Hepatic stellate cell (primary cell): ENCODE results near the gene XAB2.

Experiments
- DNase-seq: peaks from one replicate; pipeline ENCODE4 v3.0.0; 2011; ENCODE audit warnings: low spot score

Gene XAB2

DNA sequence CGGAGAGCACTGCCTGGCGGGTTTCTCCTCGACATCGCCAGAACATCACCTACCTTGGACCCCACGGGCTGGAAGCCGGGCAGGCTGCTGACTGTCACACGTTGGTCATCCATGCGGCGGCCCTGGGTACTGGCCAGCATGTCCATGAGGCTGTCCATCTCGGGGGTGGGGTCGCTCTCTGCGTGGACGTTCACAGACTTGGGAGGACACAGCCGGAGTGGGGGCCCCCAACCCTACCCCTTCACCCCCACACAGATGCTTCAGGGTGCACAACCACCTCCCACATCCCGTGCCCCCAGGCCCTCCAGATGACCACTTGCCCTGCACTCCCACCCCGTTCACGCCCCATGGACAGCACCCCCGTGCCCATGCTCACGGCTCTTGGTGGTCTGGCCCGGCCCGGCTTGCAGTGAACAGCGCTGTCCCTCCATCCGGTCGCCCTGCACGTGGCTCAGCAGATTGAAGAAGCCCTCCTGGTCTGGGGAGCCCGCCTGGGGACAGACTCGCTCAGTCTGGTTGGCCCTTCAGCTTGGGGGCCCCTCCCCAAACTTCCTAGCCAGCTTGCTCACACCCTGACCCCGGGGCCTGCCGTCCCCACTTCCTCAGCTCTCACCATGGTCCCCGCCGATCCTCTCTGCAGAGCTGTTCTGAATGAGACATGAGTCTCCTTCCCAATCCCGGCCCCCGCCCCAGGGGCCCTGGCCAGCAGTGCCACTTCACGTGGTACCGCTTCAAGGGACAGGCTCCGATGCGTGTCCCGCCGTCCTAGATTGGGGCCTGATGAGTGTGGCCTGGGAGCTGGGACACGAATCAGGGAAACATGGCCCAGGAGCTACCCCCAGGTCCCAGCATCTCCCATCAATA, 3.2 kb upstream of the XAB2 start:
- DNase-seq, result no peak

DNA sequence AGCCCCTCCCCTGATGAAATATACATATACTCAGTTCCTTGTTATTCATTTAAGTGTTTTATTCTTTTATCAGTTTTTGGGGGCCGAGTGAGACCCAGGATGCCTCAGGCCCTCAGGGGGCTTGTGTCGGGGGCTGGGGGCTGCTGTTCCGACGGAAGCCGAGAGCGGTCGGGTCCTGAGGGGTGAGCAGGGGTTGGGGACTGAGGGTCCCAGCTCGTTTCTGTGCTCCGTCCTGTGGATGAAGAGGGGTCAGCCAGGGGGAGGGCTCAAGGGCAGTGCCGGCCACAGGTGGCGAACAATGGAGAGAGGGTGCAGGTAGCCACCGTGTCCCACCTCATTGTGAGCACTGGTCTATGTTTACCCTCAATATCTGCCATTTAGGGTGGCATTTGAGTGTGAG, 2.2 kb upstream of the XAB2 start:
- DNase-seq, result no peak

DNA sequence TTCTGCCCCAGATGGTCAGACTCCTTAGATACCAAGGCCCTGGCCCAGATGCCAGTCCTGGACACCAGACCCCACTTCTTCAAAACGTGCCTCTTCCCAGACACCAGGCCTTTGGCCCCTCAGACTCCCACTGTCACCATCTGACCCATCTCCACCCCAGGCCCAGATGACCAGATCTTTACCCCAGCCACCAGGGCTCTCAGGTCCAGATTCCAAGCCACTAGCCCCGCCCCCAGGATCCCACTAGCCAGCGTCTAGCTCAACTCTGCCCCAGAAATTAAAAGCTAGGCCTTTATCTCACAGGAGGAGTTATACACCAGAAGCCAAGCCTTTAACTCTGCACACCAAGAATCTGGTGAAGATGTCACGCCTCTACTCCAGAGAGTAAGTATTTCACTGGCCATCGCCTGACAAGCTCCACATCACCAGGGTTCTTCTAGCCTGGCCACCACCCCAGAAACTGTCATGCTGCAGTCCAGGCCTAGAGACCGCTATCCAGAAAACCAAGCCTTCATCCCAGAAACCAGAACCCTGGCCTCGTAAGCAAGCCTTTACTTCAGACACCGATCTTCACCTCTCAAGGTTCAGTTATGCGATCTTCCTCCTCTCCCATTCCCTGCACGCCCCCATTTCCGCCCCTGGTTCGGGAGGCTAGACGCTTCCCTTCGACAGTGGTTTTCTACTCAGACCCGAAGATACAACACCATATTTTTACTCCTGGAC, 595 bp downstream of the XAB2 start:
- peak; percentile 41 for DNase-seq

DNA sequence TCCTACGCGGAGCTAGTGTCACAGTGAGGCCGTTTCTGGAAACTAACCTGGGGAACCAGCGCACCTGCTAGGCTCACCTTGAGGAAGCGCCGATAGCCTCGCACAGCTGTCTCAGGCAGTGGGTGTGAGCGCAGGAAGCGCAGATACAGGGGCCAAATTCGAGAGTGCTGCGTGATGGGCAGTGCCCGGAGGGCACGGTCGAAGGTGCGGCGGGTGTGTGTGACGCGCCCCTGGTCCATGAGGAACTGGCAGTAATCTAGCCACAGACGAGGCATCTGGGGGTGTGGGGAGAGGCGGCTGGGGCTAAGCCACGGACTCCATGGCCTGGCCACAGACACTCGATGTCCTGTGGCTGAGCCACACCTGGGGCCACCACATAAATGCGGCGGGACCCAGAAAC, 2.2 kb downstream of the XAB2 start:
- DNase-seq, result no peak

DNA sequence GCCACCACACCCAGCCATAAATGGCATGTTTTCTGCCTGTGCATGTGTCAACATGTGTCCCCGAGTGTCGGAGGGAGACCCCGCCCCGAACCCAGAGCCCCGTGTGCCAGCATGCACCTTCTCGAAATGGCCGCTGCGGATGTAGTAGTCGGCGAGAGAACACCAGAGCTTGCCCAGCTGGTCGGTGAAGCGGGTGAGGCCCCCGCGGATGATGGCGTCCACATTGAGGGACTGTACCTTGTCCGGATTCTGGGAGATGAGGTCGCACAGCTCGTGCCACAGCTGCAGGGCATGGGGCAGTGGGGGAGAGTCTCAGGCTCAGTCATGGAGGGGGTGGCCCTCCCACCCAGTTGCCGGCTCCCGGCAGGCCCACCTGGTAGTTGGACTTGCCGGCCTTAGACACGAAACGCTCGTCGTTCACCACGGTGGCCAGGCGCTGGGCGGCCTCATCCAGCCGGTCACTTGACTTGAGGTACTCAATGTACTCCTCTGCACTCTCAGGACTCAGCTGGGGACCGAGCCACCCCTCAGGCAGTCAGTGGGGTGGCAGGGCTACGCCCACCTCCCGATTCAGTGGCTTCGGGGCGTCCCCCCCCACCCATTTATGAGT, 3.5 kb downstream of the XAB2 start:
- no peak for DNase-seq

DNA sequence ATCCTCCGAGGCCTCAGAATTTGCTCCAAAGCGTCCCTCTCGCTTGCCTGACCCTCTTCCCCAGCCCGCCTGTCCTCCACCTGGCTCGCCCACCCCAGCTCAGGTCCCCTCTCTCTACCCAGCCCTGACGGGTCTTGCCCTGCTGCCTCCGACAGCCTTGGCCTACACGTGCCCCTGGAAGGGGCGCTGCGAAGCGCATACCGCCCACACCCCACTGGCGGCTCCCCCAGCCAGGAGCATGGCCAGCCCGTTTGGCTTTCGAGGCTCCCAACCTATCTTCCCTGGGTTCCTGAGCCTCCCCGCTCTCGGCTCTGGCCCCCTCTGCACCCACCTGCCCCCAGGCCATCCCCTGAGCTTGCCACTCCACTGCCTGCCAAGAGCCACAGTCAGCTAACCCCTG, 4.5 kb downstream of the XAB2 start:
- no peak for DNase-seq

DNA sequence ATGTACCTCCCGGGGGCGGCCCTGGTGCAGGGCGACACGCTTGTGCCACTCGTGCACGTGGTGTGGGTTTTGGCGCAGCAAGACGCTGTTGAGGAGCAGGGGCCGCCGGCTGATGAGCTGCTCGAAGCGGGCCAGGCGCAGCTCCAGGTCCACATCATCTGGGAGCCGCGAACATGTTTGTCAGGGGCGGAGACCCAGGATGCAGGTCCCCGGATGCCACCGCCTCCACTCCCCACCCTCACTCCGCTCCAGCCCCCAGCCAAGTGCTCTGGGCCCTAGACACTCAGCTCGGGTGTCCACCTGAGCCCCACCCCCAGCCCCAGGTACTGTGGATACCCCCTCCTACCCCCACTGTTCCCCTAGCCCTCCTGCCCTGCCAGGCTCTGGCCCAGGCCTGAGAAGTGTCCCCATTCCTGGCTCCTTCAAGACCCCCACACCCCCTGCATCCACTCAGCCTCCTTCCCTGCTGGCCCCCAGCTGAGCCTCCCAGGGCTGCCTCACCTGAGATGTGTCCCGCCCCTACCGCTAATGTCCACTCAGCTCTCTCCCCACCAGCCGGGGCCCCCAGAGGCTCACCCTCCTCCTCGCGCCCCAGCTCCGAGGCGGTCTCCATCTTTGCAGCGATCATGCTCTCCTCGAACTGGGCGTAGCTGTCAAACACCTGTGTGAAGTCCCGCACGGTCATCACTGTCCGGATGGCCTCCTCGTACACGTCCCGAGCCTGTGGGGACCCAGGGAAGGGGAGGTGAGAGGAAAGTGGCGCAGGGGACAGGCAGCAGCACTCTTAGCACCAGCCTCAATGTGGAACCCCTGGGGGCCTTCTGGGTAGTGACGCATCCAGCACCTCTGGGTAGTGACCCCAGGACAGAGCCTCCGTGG, 5.4 kb downstream of the XAB2 start:
- DNase-seq, result no peak

DNA sequence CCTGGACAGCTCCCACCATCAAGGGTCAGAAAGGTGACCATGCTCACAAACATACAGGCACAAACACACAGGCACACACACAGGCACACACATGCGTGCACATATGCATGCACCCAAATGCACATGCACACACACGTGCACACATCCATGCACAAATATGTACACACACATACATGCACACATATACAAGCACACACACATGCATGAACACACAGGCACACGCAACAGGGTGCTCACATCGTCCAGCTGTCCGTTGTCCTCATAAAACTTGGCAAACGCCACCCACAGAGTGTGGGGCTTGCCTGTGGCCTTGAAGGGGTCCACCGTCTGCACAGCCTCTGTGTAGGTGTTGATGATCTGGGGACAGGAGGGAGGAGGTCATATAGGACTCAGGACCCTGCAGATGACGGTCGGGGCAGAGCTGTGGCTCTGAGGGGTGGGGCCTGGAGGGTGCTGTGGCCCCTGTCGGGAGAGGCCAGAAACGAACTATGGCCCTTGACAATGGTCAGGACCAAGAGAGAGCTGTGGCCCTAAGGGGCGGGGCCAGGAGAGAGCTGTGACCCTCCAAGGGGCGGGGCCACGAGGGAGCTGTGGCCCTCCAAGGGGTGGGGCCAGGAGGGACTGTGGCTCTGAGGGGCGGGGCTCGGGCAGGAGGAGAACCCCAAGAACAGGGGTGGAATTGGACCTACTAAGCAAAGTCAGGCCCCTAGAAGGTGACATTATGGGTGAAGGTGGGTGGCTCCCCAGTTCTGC, 6.2 kb downstream of the XAB2 start:
- DNase-seq, result no peak

DNA sequence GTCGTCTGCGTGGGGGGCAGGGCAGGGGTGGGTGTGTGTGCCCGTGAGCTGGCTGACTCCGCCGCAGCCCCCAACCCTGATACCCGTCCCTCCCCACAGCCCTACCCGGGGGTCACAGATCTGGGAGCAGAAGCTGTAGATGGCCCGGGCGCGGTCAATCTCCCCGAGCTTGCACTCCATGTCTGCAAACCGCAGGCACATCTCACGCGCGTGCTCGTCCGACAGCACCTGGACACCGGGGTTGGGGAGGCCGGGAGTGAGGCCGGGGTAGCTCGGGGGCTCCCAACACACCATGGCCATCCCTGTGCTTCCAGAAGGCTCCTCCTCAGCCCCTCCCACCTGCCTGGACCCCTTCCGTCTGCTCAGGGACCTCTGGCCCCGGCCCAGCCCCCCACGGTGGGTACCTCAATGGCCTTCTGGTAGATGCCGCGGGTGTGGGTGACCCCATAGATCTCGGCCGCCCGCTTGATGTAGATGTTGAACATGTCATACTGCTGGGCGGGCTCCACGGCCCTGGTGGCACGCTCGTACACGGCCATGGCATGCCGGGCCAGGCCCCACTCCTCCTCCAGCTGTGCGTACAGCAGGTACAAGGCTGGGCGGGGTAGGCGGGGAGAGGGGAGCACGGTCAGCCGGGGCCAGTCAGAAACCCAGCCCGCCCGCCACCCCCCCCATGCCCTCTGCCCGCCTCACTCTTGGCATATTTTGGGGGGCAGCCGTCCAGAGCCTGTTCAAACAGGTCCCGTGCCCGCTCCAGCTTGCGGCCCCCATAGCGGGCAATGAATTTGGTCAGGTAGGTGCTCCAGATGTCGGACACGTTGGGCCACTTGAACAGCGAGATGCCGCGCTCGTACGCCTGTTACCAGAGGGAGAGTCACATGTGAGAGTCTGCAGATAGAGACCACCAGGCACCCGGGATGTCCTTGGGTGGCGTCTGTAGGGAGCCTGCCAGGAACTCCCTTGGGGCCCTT, 8.6 kb downstream of the XAB2 start:
- DNase-seq, result no peak

DNA sequence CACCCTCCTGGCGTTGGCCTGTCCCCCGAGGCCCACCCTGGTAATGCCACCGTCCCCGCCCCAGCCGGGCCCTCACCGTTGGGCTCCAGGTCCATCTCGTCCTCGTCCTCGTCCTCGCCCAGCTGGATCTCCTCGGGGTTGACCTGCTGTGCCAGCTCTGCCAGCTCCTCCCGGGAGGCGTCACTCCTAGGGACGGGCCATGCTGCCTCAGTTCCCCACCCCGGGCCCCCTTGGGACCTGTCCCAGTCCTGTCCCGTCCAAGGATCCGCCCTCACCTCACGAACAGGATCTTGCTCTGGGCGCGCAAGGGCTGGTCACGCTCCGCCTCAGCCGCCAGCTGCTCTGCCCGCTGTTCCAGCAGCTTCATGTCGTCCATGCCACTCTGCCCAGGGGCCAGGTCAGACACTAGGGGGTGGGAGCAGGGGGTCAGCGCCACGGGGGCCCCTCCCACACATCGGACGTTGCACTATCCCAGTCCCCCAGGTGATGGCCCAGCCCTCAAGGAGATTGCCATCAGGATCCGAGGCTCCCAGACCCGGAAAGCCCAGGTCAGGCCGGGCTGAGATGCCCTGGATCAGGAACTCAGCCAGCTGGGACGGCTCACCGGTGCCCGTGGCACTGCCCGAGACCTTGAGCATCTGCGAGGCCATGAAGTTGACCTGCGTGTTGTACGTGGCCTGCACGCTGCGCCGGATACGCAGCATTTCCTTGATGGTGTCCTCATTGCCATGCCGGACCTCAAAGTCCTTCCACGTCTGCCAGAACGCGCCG, 9.5 kb downstream of the XAB2 start:
- no peak for DNase-seq

DNA sequence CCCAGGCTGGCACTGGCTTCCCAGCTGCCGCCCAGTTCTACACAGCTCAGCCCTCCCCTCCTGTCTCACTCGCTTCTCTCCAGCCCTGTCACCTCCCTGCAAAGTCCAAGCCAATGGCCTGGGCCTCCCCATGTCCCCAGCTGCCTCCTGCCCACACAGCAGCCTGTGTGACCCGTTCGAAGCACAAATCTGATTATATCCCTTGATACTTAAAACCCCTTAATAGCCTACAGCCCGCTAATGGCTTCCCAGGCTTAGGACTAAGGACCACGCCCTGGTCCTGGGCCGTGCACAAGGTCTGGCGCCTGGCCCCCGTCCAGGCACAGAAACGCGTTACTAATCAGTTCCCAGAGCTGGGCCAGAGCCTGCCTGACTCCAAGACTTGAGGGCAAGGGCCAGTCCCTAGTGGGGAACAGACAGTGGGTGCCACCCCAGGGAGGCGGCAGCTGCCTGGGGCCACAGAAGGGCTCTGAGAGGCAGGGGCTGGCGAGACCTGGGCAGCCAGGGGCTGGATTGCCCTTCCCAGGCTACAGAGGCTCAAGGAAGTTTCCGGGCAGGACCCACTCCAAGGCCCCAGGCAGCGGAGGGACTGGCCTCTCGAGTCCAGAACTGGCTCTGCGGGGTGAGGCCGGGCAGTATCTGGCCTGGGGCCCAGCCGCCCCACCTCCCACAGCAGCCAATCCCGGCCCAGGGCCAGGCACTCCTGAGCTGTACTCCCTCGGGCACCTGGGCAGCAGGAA, 10.4 kb downstream of the XAB2 start:
- no peak for DNase-seq

DNA sequence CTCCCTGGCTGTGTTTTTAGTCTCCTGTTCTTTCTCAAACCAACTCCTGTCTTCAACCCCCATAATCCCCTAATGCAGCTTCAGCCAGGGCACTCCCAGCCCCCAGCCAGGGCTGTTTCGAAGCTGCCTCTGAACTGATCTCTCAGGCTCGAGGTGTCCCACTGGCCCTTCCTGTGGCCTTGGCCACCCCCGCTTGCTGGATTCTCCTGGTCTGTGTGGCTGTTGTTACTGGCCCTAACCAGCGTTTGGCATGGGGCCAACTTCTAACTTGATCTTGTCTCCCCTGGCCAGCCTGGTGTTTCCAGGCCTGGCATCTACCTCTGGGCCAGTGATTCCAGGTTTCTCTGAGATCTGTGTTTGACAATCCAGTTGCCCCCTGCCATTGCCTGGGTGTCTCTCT, 11.0 kb downstream of the XAB2 start:
- no peak for DNase-seq

DNA sequence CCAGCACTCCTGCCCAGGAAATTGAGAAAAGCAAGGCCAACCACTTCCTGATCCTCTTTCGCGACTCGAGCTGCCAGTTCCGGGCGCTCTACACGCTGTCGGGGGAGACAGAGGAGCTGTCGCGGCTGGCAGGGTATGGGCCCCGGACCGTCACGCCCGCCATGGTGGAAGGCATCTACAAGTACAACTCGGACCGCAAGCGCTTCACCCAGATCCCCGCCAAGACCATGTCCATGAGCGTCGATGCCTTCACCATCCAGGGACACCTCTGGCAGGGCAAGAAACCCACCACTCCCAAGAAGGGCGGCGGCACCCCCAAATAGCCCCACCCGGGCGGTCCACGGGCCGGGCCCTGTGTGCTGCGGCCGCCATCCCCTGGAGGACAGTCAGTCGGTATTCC, 11.6 kb downstream of the XAB2 start:
- no peak for DNase-seq

DNA sequence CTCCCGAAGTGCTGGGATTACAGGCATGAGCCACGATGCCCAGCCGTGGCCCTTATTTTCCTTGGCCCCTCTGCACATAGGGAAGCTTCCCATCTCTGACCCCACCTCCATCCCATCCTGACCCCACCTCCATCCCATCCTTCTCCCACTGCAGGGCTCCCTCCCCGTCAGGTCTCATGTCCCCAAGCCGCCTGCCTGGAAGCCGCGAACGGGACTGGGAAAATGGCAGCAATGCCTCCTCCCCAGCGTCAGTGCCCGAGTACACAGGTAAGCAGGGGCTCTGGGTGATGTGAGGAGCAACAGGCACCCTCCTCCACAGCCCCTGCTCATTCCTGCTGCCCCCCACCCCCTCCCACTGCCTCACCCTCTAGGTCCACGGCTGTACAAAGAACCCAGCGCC, 12.2 kb downstream of the XAB2 start:
- no peak for DNase-seq

DNA sequence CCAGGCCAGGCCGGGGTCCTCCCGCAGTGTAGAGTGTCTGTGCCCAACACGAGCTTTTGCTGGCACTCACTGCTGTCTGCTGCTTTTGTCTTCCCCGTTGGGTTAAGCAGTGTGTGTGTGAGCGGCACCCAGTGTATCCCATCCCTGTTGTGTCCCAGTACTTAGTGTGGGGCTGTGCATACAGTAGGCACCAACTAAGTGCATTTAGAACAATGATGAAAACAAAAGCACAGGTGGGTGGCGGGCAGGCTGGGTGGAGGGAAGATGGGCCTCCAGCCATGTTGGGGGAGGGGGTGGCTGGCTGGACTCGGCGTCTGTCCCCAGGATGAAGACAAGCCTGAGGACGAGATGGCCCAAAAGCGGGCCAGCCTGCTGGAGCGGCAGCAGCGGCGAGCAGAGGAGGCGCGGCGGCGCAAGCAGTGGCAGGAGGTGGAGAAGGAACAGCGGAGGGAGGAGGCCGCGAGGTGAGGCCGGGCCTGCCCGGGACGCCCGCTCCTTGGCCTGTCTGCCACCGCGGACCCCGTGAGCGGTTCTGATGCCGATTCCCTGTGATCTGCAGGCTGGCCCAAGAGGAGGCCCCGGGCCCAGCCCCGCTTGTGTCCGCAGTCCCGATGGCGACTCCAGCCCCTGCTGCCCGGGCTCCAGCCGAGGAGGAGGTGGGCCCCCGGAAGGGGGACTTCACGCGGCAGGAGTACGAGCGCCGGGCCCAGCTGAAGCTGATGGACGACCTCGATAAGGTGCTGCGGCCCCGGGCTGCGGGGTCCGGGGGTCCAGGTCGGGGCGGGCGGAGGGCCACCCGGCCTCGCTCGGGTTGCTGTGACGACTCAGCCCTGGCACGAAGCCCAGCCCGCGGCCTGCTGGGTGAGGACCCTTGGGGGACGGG, 14.2 kb downstream of the XAB2 start:
- no peak for DNase-seq

DNA sequence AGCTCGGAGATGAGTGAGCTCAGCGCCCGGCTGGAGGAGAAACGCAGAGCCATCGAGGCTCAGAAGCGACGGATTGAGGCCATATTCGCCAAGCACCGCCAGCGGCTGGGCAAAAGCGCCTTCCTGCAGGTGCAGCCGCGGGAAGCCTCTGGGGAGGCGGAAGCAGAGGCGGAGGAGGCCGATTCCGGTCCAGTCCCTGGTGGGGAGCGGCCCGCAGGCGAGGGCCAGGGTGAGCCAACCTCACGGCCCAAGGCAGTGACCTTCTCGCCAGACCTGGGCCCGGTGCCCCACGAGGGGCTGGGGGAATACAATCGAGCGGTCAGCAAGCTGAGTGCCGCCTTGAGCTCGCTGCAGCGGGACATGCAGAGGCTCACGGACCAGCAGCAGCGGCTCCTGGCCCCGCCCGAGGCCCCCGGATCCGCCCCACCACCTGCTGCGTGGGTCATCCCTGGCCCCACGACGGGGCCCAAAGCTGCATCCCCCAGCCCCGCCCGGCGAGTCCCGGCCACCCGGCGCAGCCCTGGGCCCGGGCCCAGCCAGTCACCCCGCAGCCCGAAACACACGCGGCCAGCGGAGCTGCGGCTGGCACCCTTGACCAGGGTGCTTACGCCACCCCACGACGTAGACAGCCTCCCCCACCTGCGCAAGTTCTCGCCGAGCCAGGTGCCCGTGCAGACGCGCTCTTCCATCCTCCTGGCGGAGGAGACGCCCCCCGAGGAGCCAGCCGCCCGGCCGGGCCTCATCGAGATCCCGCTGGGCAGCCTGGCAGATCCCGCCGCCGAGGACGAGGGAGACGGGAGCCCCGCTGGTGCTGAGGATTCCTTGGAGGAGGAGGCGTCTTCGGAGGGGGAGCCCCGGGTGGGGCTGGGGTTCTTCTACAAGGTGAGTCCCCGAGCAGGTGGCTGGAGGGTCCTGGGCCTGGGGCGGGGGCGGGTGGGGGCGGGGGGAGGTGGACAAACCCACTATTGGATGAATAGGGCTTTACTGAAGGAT, 16.8 kb downstream of the XAB2 start:
- DNase-seq, result no peak
